ENCODE results near the gene DTX2. TPM values are rescaled to one million over a fixed set of nuclear protein-coding genes. Genes with fewer than 3 reads are reported as not detected.
"Not testable (repeated sequence)": the region's sequence is repeated elsewhere in the genome, so short reads cannot be mapped to it uniquely, and the experiment has no call there.

The DTX2 gene
- total and polyA plus RNA-seq, 7 donors: 11.1 to 71.9 (median 23.4) TPM

DNA sequence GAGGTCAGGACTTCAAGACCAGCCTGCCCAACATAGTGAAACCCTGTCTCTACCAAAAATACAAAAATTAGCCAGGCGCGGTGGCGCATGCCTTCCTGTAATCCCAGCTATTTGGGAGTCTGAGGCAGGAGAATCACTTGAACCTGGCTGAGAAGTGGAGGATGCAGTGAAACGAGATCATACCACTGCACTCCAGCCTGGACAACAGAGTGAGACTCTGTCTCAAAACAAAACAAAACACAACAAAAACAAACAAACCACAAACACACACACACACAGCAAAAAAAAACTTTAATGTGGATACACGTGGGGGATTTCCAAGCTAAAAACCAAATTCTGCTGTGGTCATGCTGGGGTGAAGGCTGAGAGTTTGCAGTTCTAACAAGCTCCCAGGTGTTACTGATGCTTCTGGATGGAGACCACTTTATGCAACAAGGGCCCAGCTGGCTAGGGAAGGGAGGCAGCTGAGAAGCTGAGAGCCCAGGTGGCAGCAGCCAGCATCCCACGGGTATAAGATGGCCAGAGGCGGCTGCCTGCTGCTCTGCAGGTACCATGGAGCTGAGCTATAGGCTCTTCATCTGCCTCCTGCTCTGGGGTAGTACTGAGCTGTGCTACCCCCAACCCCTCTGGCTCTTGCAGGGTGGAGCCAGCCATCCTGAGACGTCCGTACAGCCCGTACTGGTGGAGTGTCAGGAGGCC is 36.9 kb upstream of the DTX2 start, which contains the start of gene ZP3:
Gene ZP3, plus strand, starts transcription at position 538 of the 699 bp plus-strand sequence. Its CDS starts 15 bp downstream, at position 553.
- 80 to 81% methylated on average over 10 of the region's 10 CpGs for WGBS, 2 donors

GRCh38 chr7:76425156-76425555 is 36.4 kb upstream of the DTX2 start:
- intact Hi-C loops (cut with DNase I): no loop called here
- H3K4me1 ChIP-seq: no peaks in the 10 kb centered on the region
- no peak for DNase-seq
- H3K9me3 ChIP-seq: no peaks in the 10 kb centered on the region
- H3K27ac ChIP-seq: no peak overlapping the region
- H3K36me3 ChIP-seq: no peaks in the 10 kb centered on the region
- peaks cover 0 to 22% (median 0%) of the 10 kb centered on the region in 3 donors for H3K27me3 ChIP-seq
- 91 to 92% methylated on average over 9 of the region's 9 CpGs for WGBS, 2 donors
- H3K4me3 ChIP-seq: no peak overlapping the region
- TF ChIP-seq POLR2AphosphoS5 (IDR thresholded peaks at IDR 0.05) (no peak), EP300 (IDR thresholded peaks at IDR 0.05) (no peak), POLR2A (IDR thresholded peaks at IDR 0.05) (no peak), CTCF (IDR thresholded peaks at IDR 0.05) (no peak)

More for the DNA sequence above, 36.9 kb upstream of the DTX2 start, which contains the start of gene ZP3:
- no peak within 1 kb of the TSS for H3K27ac ChIP-seq
- intact Hi-C loops (cut with DNase I): no loop called here
- no peaks in the 10 kb centered on the region for H3K36me3 ChIP-seq
- TF ChIP-seq CTCF (IDR thresholded peaks at IDR 0.05): no peak
- peaks cover 0 to 22% (median 0%) of the 10 kb centered on the region in 3 donors for H3K27me3 ChIP-seq
- no peaks in the 10 kb centered on the region for H3K9me3 ChIP-seq
- H3K4me3 ChIP-seq: no peak within 1 kb of the TSS
- H3K4me1 ChIP-seq: no peaks in the 10 kb centered on the region
- no peak for DNase-seq

GRCh38 chr7:76425558-76425957 is 36.0 kb upstream of the DTX2 start:
- intact Hi-C loops (cut with DNase I); H3K4me1 ChIP-seq; DNase-seq; H3K4me3 ChIP-seq; H3K9me3 ChIP-seq; H3K27ac ChIP-seq; H3K36me3 ChIP-seq: not testable (repeated sequence)
- peaks cover 0 to 22% (median 0%) of the 10 kb centered on the region in 3 donors for H3K27me3 ChIP-seq
- 90 to 91% methylated on average over 4 of the region's 4 CpGs for WGBS, 2 donors

DNA sequence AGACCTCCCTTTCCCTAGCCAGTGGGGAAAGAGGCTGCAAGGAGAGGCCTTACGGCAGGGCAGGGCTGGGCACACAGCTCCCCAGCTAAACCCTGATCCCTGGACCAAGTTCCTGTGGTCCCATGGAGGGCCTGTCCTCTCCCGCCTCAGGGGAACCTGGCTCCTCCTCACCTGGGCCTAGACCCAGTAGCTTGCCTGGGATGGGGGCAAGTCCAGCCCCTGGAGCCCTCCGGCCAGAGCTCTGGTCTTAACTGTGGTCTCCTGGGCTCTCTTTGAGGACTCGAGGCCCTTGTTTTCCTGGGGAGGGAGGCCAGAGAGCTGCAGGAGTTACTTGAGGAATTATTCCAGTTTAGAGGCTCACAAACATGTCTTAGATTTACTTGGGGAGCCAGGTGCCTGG is 35.3 kb upstream of the DTX2 start:
- intact Hi-C loops (cut with DNase I): no loop called here
- TF ChIP-seq CTCF (IDR thresholded peaks at IDR 0.05): no peak
- no peak for TF ChIP-seq EP300 (IDR thresholded peaks at IDR 0.05)
- no peak for TF ChIP-seq POLR2AphosphoS5 (IDR thresholded peaks at IDR 0.05)
- TF ChIP-seq POLR2A (IDR thresholded peaks at IDR 0.05): no peak
- peak; percentile 39 for DNase-seq
- 93 to 96% methylated on average over 4 of the region's 4 CpGs for WGBS, 2 donors
- Histone ChIP-seq H3K27ac (no peak overlapping the region), H3K27me3 (peaks cover 0 to 22% (median 0%) of the 10 kb centered on the region in 3 donors), H3K36me3 (no peaks in the 10 kb centered on the region), H3K4me3 (no peak overlapping the region), H3K4me1 (no peaks in the 10 kb centered on the region), H3K9me3 (no peaks in the 10 kb centered on the region)

GRCh38 chr7:76427635-76428034 is 33.9 kb upstream of the DTX2 start:
- DNase-seq: peak; percentile 33
- Histone ChIP-seq H3K27ac (no peak overlapping the region), H3K36me3 (no peaks in the 10 kb centered on the region), H3K4me3 (no peak overlapping the region), H3K9me3 (no peaks in the 10 kb centered on the region), H3K27me3 (peaks cover 0 to 22% (median 0%) of the 10 kb centered on the region in 3 donors), H3K4me1 (no peaks in the 10 kb centered on the region)
- intact Hi-C loops (cut with DNase I): no loop called here
- 83 to 91% methylated on average over 5 of the region's 5 CpGs for WGBS, 2 donors
- TF ChIP-seq EP300 (IDR thresholded peaks at IDR 0.05) (no peak), POLR2A (IDR thresholded peaks at IDR 0.05) (no peak), POLR2AphosphoS5 (IDR thresholded peaks at IDR 0.05) (no peak), CTCF (IDR thresholded peaks at IDR 0.05) (no peak)

Measured in sigmoid colon (tissue), 7 donors.